GM18519 (cell line): ENCODE results near the gene NUTM2A.
"Not testable (repeated sequence)": the region's sequence is repeated elsewhere in the genome, so short reads cannot be mapped to it uniquely, and the experiment has no call there.

Experiments
- ATAC-seq: cut with Tn5 transposase; IDR thresholded peaks from one replicate; pipeline ENCODE4 v1.9.1; 2021; ENCODE audit warnings: mild to moderate bottlenecking, moderate library complexity; ENCODE audit not compliant: unreplicated experiment, low FRiP score

Gene NUTM2A

DNA sequence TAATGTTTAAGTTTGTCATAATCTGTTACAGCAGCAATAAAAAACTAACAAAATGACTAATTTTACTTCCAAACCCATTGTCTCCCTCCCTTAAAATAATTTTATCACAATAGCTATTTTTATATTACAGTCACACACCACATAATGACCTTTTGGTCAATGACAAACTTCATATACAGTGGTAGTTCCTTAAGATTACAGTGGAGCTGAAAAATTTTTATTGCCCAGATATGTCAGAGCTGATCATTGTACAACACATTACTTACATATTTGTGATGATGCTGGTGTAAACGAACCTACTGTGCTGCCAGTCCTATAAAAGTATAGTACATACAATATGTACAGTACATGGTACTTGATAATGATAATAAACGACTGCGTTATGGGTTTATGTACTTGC, 22.1 kb downstream of the NUTM2A start:
- ATAC-seq, result not testable (repeated sequence)

GRCh38 chr10:87248818-87249353, 23.6 kb downstream of the NUTM2A start:
- not testable (repeated sequence) for ATAC-seq

GRCh38 chr10:87280749-87281392, 55.6 kb downstream of the NUTM2A start:
- not testable (repeated sequence) for ATAC-seq
